CMK (cell line): Measurements from ENCODE around the gene IGSF8.
A peak's percentile ranks its signal among the peaks of the same experiment; 100 is the strongest.

ENCODE experiments used
- DNase-seq: peaks from one replicate; pipeline ENCODE4 v3.0.0-alpha.2; 2010; ENCODE audit warnings: low read depth

IGSF8 gene, protein sequence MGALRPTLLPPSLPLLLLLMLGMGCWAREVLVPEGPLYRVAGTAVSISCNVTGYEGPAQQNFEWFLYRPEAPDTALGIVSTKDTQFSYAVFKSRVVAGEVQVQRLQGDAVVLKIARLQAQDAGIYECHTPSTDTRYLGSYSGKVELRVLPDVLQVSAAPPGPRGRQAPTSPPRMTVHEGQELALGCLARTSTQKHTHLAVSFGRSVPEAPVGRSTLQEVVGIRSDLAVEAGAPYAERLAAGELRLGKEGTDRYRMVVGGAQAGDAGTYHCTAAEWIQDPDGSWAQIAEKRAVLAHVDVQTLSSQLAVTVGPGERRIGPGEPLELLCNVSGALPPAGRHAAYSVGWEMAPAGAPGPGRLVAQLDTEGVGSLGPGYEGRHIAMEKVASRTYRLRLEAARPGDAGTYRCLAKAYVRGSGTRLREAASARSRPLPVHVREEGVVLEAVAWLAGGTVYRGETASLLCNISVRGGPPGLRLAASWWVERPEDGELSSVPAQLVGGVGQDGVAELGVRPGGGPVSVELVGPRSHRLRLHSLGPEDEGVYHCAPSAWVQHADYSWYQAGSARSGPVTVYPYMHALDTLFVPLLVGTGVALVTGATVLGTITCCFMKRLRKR

DNA sequence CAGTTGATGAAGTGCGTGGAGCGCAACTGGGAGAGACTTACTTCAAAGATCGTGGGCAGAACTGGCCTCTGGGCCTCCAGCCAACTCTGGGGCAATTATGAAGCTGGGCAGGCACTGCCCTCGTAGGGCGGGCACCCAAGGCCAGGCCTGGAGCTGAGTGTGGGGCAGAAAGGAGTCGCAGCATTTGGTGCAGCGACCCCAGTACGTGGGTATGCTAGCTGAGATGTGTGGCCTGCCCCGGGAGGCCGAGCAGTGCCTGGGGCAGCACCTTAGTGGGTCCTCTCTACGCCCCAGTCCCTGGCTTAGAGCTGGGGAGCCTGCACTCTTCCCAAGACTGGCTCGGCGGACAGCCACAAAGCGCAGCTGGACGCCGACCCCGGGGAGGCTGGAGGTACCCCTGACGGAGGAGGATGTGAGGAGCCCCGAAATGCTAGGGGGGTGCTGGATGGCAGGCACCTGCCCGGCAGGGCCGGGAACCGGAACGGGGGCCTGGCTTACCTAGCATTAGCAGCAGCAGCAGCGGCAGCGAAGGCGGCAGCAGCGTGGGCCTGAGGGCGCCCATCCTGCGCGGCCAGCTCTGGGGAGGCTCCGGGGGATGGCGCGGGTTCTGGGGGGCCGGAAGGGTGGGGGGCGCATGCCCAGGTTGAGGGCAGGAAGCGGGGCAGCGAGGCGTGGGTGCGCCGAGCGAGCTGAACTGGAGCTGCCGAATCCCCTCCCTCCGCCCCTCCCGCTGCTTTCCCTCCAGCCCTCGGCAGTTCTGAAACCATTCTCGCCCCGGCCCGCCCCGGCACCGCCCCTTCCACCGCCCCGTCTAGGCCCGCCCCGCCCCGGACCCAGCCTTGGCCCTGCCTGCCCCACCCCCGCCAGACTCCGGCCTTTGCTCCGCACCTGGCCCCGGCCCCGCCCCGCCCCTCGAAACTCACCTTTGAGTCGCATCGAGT is at the start of gene IGSF8:
Gene IGSF8, minus strand, starts transcription at position 709 of the 941 bp plus-strand sequence. Its CDS starts 147 bp downstream, at position 562.
- DNase-seq: peak; percentile 83

DNA sequence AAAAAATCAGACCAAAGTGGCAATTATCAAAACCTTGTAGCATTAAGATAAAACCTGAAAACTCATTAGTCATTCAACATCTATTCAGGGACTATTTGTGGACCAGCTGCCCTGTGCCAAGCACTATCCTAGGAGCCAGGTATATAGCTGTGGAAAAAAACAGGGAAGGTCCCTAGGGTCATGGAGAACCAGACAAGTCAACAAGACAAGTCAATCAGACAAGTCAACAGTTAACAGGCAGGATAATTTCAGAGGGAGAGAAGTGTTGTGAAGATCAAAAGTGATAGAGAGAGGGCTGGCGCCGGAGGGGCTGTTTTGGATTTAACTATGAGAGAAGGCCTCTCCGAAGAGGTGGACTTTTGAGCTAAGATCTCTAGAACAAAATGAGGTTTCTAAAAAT is 49.7 kb upstream of the IGSF8 start:
- no peak for DNase-seq

- no peak for DNase-seq
Measured at GRCh38 chr1:160146107-160146506, 47.7 kb upstream of the IGSF8 start.

GRCh38 chr1:160144921-160145320 is 46.5 kb upstream of the IGSF8 start:
- DNase-seq: no peak

GRCh38 chr1:160143695-160144094 is 45.3 kb upstream of the IGSF8 start:
- DNase-seq: no peak

GRCh38 chr1:160139840-160140239 is 41.4 kb upstream of the IGSF8 start:
- DNase-seq: no peak

DNA sequence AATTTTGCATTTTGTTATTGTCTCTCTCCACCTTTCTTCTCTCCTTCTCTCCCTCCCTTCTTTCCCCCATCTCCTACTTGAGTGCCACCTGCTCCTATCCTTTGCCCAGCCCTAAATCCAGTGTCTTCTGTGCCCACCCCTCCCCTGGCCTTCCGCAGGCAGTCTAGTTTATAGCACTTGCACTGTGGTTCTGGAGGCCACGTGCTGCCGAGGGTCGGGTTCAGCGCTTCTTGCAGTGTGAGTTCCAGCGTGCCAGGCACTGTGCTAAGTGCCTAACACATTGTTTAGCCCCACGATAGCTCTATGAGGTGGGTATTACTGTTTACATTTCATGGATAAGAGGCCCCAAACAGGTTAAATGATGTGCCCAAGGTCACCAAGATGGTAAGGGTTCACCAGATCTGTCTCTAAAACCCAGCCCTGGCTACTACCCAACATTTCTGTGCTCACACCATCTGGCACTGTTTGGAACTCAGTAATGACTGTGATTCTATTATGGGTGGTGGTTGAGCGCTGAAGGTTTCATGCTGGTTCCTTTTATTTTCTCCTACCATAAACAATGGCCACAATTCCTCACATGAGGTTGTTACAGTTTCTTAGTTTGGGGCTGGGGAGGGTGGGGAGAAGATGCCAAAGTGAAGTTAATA is 38.9 kb upstream of the IGSF8 start:
- DNase-seq: no peak

- no peak for DNase-seq
Measured at GRCh38 chr1:160136926-160137200, 38.4 kb upstream of the IGSF8 start.

DNA sequence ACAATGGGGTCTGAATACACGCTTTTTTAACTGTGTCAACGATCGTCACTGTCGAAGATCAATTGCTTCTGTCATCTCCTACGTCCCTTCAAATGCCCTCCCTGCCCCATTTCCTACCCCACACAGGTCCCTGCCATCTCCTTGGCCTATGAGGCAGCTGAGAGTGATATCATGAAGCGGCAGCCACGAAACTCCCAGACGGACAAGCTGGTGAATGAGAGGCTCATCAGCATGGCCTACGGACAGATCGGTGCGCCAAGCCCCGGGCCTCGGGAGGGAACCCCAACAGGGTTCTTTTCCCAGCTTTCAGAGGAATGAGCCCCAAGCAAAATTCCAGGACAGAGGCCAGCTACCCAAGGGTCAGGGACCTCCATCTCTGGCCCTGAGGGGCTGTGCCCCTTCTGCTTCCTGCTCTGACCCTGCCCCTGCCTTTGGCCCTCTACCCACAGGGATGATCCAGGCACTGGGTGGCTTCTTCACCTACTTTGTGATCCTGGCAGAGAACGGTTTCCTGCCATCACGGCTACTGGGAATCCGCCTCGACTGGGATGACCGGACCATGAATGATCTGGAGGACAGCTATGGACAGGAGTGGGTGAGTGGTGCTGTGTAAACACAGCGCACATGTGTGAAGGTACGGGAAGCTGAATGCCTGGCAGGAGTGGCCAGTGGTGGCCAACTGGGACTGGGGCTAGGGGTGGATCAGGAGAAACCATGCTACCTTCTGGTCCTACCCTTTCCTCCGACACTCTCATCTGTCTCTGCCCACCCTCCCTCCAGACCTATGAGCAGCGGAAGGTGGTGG is 37.9 kb upstream of the IGSF8 start:
- no peak for DNase-seq

GRCh38 chr1:160134791-160135572 is 36.6 kb upstream of the IGSF8 start:
- DNase-seq: no peak

- DNase-seq: no peak
Measured at GRCh38 chr1:160133990-160134770, 35.8 kb upstream of the IGSF8 start.

DNA sequence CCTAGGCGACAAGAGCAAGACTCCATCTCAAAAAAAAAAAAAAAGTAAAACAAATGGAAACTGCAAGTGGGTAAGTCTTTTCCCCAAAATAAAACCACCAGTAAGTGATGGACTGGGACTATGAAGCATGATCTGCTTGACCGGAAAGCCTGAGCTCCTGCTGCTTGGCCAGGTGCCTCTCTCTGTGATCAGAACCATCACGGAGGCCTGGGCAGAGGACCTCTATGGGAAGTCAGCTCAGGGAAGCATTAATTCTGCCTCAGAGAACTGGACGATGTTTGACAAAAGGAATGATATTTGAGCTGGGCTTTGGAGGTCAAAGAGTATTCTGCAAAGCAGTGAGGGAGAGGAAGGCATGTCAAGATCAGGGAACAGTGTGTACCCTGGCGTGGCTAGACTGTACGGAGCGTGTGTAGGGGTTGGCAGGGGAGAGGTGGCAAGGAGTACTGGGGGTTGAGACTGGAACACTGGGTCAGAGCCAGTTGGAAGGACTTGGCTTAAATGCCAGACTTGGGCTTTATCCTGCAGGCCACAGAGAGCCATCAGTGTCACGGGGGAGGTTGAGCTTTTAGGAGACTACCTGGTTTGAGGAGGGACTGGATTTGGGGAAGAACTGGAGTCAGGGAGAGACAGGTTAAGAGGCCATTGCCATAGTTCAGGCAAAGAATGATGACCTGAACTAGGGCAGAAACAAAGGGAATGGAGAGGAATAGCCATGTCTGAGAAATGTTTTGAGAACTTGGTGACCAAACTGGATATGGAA is 33.6 kb upstream of the IGSF8 start:
- DNase-seq: no peak

DNA sequence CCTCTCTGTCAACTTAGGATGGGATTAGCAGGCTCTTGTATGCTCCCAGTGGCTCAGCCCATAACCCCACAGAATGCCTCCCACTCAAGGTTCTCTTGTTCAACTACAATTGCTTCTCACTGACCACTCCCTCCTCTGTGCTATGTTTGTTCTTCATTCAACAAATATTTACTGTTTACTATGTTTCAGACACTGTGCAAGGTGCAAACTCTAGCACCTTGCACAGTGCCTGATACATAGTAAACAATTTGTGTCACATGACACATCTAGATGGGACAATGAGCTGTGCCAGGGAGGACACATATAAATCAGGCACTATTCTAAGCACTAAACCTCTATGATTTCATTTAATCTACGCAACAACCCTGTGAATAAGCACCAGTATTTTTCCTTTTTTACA is 32.5 kb upstream of the IGSF8 start:
- no peak for DNase-seq

GRCh38 chr1:160130486-160130885 is 32.1 kb upstream of the IGSF8 start:
- no peak for DNase-seq

GRCh38 chr1:160129966-160130365 is 31.5 kb upstream of the IGSF8 start:
- no peak for DNase-seq

- no peak for DNase-seq
Measured at GRCh38 chr1:160129558-160129957, 31.1 kb upstream of the IGSF8 start.

GRCh38 chr1:160129046-160129445 is 30.6 kb upstream of the IGSF8 start:
- no peak for DNase-seq

GRCh38 chr1:160128636-160129035 is 30.2 kb upstream of the IGSF8 start:
- no peak for DNase-seq
